OCI-LY1 (cell line): ENCODE results near the gene TET1.

Source experiments
- H2AFZ ChIP-seq: fragments of 200-600 bp; sonication (generic), shearing (Covaris generic); 2 replicates; pipeline ENCODE4 v1.6.0; 2014; ENCODE audit warnings: antibody characterized with exemption, mild to moderate bottlenecking, low read length
- H3F3A ChIP-seq: fragments of 200-600 bp; sonication (generic), shearing (Covaris generic); 2 replicates; pipeline ENCODE4 v1.6.0; 2014; ENCODE audit warnings: mild to moderate bottlenecking, antibody characterized with exemption, low read length, moderate library complexity; ENCODE audit not compliant: insufficient read depth
- H3K27ac ChIP-seq: fragments of 200-600 bp; sonication (generic); 2 replicates; pipeline ENCODE4 v1.5.1; 2014; ENCODE audit warnings: low read length, mixed run types, mild to moderate bottlenecking, low read depth; ENCODE audit not compliant: poor library complexity, severe bottlenecking
- H3K27me3 ChIP-seq: fragments of 200-600 bp; sonication (generic); 2 replicates; pipeline ENCODE4 v1.6.0; 2014; ENCODE audit warnings: antibody characterized with exemption, mild to moderate bottlenecking, low read length, moderate library complexity; ENCODE audit not compliant: insufficient read depth
- H3K36me3 ChIP-seq: fragments of 200-600 bp; sonication (generic); 2 replicates; pipeline ENCODE4 v1.6.1; 2014; ENCODE audit warnings: mild to moderate bottlenecking, antibody characterized with exemption, low read length, moderate library complexity, mixed read lengths; ENCODE audit not compliant: insufficient read depth
- H3K4me1 ChIP-seq: fragments of 200-600 bp; sonication (generic); 2 replicates; pipeline ENCODE4 v1.5.1; 2014; ENCODE audit warnings: mild to moderate bottlenecking, low read length, moderate library complexity; ENCODE audit not compliant: insufficient read depth, severe bottlenecking
- H3K4me2 ChIP-seq: fragments of 200-600 bp; sonication (generic), shearing (Covaris generic); 2 replicates; pipeline ENCODE4 v1.6.1; 2014; ENCODE audit warnings: low read length
- H3K4me3 ChIP-seq: fragments of 200-600 bp; sonication (generic); 2 replicates; pipeline ENCODE4 v1.5.1; 2014; ENCODE audit warnings: low read length, low read depth, mild to moderate bottlenecking, mixed read lengths; ENCODE audit not compliant: poor library complexity, severe bottlenecking
- H3K79me2 ChIP-seq: fragments of 200-600 bp; shearing (Covaris generic); 2 replicates; pipeline ENCODE4 v1.6.1; 2016; ENCODE audit warnings: mixed run types, low read length, mixed read lengths; ENCODE audit not compliant: insufficient read depth
- H3K9ac ChIP-seq: fragments of 200-600 bp; sonication (generic), shearing (Covaris generic); 2 replicates; pipeline ENCODE4 v1.6.1; 2014; ENCODE audit warnings: mild to moderate bottlenecking, low read length, mixed read lengths
- H3K9me2 ChIP-seq: fragments of 200-600 bp; sonication (generic), shearing (Covaris generic); 2 replicates; pipeline ENCODE4 v1.6.1; 2014; ENCODE audit warnings: low read depth, mild to moderate bottlenecking, low read length, mixed read lengths
- H3K9me3 ChIP-seq: fragments of 200-600 bp; shearing (Covaris generic); 2 replicates; pipeline ENCODE4 v1.6.1; 2014; ENCODE audit warnings: low read length, mixed read lengths
- H4K20me1 ChIP-seq: fragments of 200-600 bp; sonication (generic), shearing (Covaris generic); 2 replicates; pipeline ENCODE4 v1.6.0; 2016; ENCODE audit warnings: mild to moderate bottlenecking, low read length; ENCODE audit not compliant: insufficient read depth
- EZH2 ChIP-seq: fragments of 200-600 bp; sonication (generic), shearing (Covaris generic); IDR thresholded peaks from 2 replicates; pipeline ENCODE4 v1.8.0; 2017; ENCODE audit warnings: borderline replicate concordance, mixed run types, mild to moderate bottlenecking, antibody characterized with exemption, low read length, moderate library complexity, mixed read lengths
- TF ChIP-seq, protein P1 (sequence below): fragments of 200-600 bp; sonication (generic), shearing (Covaris generic); IDR thresholded peaks from 2 replicates; pipeline ENCODE4 v1.5.1; 2017; ENCODE audit warnings: mild to moderate bottlenecking, antibody characterized with exemption, low read length, moderate library complexity, mixed read lengths

TET1 gene

GRCh38 chr10:68742397-68742796, 182.3 kb downstream of the TET1 start:
- no peaks in the 10 kb centered on the region for H3K27me3 ChIP-seq
- H3K4me2 ChIP-seq: no peak overlapping the region
- TF ChIP-seq, protein P1, sequence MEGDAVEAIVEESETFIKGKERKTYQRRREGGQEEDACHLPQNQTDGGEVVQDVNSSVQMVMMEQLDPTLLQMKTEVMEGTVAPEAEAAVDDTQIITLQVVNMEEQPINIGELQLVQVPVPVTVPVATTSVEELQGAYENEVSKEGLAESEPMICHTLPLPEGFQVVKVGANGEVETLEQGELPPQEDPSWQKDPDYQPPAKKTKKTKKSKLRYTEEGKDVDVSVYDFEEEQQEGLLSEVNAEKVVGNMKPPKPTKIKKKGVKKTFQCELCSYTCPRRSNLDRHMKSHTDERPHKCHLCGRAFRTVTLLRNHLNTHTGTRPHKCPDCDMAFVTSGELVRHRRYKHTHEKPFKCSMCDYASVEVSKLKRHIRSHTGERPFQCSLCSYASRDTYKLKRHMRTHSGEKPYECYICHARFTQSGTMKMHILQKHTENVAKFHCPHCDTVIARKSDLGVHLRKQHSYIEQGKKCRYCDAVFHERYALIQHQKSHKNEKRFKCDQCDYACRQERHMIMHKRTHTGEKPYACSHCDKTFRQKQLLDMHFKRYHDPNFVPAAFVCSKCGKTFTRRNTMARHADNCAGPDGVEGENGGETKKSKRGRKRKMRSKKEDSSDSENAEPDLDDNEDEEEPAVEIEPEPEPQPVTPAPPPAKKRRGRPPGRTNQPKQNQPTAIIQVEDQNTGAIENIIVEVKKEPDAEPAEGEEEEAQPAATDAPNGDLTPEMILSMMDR: no peak
- TF ChIP-seq EZH2: no peak
- no peaks in the 10 kb centered on the region for H3K4me1 ChIP-seq
- no peaks in the 10 kb centered on the region for H3K9me2 ChIP-seq
- no peaks in the 10 kb centered on the region for H3K79me2 ChIP-seq
- no peaks in the 10 kb centered on the region for H4K20me1 ChIP-seq
- no peak overlapping the region for H3K9ac ChIP-seq
- peaks cover 76% of the 10 kb centered on the region for H3K36me3 ChIP-seq
- no peak overlapping the region for H2AFZ ChIP-seq
- no peaks in the 10 kb centered on the region for H3K9me3 ChIP-seq
- H3F3A ChIP-seq: no peaks in the 10 kb centered on the region
- H3K4me3 ChIP-seq: no peak overlapping the region
- H3K27ac ChIP-seq: no peak overlapping the region
